ENCODE data around the gene RYK. TPM values are rescaled to one million over a fixed set of nuclear protein-coding genes. Genes with fewer than 3 reads are reported as not detected.

Gene RYK
- polyA plus RNA-seq, 1 of the 3 experiments (the other 2 are of a cell fraction) = 25.9 TPM

DNA sequence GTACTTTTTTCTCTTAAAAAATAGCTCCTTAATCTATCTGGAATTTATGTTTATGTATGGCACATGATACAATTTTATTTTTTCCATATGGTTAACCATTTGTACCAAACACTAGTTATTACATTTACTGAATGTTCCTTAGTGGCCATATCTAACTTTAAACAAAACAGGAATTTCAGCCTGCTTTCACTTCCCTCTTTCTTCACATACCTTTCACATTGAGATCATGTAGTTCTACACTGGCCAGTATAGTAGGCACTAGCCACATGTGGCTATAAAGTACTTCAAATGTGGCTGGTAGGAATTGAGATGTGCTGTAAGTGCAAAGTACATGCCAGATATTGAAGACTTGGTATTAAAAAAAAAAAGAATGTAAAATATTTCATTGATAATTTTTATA is 4.7 kb upstream of the RYK start:
- Histone ChIP-seq H4K20me1 (ENCODE audit: insufficient read depth) (no peaks in the 10 kb centered on the region), H3K36me3 (replicated peaks in 1 of 2; ENCODE audit: control insufficient read depth in 1 of 2, insufficient read depth in 2 of 2, low read length in 1 of 2) (no peaks in the 10 kb centered on the region), H3K4me3 (ENCODE audit: low read depth in 2 of 2, low read length in 1 of 2) (no peak overlapping the region), H3K9me2 (no peaks in the 10 kb centered on the region), H3K27me3 (ENCODE audit: insufficient read depth) (no peaks in the 10 kb centered on the region), H3K4me2 (no peak overlapping the region), H3K9me3 (no peaks in the 10 kb centered on the region), H2AFZ (ENCODE audit: low read depth) (no peak overlapping the region), H3K27ac (ENCODE audit: low read depth in 2 of 2, low read length in 1 of 2) (no peak overlapping the region), H3K4me1 (ENCODE audit: control insufficient read depth in 1 of 2, insufficient read depth in 2 of 2, low read depth in 1 of 2, low read length in 1 of 2) (no peaks in the 10 kb centered on the region; a peak in 1 of 4 replicates), H3K9ac (no peak overlapping the region), H3F3A (replicated peaks; ENCODE audit: insufficient read depth) (no peaks in the 10 kb centered on the region), H3K79me2 (ENCODE audit: insufficient read depth) (0 out of 2 replicates have a peak, but pooled peaks cover 3% of the 10 kb centered on the region)
- TF ChIP-seq MEF2A (IDR thresholded peaks at IDR 0.05; ENCODE audit: borderline replicate concordance, low read depth) = no peak
- no peak for TF ChIP-seq MXI1 (IDR thresholded peaks at IDR 0.05; ENCODE audit: low read depth, low read length)
- TF ChIP-seq, protein P1, sequence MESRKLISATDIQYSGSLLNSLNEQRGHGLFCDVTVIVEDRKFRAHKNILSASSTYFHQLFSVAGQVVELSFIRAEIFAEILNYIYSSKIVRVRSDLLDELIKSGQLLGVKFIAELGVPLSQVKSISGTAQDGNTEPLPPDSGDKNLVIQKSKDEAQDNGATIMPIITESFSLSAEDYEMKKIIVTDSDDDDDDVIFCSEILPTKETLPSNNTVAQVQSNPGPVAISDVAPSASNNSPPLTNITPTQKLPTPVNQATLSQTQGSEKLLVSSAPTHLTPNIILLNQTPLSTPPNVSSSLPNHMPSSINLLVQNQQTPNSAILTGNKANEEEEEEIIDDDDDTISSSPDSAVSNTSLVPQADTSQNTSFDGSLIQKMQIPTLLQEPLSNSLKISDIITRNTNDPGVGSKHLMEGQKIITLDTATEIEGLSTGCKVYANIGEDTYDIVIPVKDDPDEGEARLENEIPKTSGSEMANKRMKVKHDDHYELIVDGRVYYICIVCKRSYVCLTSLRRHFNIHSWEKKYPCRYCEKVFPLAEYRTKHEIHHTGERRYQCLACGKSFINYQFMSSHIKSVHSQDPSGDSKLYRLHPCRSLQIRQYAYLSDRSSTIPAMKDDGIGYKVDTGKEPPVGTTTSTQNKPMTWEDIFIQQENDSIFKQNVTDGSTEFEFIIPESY (IDR thresholded peaks at IDR 0.05; ENCODE audit: borderline replicate concordance, low read depth) = no peak
- no peak for TF ChIP-seq RXRA (IDR thresholded peaks at IDR 0.05; ENCODE audit: borderline replicate concordance, low read depth)
- TF ChIP-seq, protein P2, sequence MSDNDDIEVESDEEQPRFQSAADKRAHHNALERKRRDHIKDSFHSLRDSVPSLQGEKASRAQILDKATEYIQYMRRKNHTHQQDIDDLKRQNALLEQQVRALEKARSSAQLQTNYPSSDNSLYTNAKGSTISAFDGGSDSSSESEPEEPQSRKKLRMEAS (IDR thresholded peaks at IDR 0.05; ENCODE audit: low read depth) = no peak
- TF ChIP-seq, protein P3, sequence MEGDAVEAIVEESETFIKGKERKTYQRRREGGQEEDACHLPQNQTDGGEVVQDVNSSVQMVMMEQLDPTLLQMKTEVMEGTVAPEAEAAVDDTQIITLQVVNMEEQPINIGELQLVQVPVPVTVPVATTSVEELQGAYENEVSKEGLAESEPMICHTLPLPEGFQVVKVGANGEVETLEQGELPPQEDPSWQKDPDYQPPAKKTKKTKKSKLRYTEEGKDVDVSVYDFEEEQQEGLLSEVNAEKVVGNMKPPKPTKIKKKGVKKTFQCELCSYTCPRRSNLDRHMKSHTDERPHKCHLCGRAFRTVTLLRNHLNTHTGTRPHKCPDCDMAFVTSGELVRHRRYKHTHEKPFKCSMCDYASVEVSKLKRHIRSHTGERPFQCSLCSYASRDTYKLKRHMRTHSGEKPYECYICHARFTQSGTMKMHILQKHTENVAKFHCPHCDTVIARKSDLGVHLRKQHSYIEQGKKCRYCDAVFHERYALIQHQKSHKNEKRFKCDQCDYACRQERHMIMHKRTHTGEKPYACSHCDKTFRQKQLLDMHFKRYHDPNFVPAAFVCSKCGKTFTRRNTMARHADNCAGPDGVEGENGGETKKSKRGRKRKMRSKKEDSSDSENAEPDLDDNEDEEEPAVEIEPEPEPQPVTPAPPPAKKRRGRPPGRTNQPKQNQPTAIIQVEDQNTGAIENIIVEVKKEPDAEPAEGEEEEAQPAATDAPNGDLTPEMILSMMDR (IDR thresholded peaks at IDR 0.05) = no peak
- no peak for TF ChIP-seq CHD2 (IDR thresholded peaks at IDR 0.05; ENCODE audit: low read length, partially characterized antibody)
- no peak for TF ChIP-seq RFX5 (IDR thresholded peaks at IDR 0.05; ENCODE audit: low read length)
- TF ChIP-seq, protein P4, sequence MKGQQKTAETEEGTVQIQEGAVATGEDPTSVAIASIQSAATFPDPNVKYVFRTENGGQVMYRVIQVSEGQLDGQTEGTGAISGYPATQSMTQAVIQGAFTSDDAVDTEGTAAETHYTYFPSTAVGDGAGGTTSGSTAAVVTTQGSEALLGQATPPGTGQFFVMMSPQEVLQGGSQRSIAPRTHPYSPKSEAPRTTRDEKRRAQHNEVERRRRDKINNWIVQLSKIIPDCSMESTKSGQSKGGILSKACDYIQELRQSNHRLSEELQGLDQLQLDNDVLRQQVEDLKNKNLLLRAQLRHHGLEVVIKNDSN (IDR thresholded peaks at IDR 0.05; ENCODE audit: borderline replicate concordance, low read depth) = no peak
- TF ChIP-seq, protein P5, sequence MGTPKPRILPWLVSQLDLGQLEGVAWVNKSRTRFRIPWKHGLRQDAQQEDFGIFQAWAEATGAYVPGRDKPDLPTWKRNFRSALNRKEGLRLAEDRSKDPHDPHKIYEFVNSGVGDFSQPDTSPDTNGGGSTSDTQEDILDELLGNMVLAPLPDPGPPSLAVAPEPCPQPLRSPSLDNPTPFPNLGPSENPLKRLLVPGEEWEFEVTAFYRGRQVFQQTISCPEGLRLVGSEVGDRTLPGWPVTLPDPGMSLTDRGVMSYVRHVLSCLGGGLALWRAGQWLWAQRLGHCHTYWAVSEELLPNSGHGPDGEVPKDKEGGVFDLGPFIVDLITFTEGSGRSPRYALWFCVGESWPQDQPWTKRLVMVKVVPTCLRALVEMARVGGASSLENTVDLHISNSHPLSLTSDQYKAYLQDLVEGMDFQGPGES (IDR thresholded peaks at IDR 0.05; ENCODE audit: low read depth, low read length) = no peak
- no peak for TF ChIP-seq ELF1 (IDR thresholded peaks at IDR 0.05)
- TF ChIP-seq FOXM1 (IDR thresholded peaks at IDR 0.05; ENCODE audit: low read depth) = no peak
- no peak for TF ChIP-seq POLR2AphosphoS5 (IDR thresholded peaks at IDR 0.05; ENCODE audit: low read depth, low read length)
- no peak for TF ChIP-seq NRF1 (IDR thresholded peaks at IDR 0.05; ENCODE audit: low read depth, low read length)
- TF ChIP-seq EP300 (IDR thresholded peaks at IDR 0.05; ENCODE audit: borderline replicate concordance in 1 of 2, low read depth in 1 of 2, low read length in 1 of 2) = no peak
- no peak for TF ChIP-seq JUND (IDR thresholded peaks at IDR 0.05)
- ChIA-PET POLR2A (no interaction called here), CTCF (no interaction called here)
- DNase-seq = no peak
